HG03571 (cell line): ENCODE measurements around the gene SPDYE3.

ENCODE experiments used
- ATAC-seq: cut with Tn5 transposase; IDR thresholded peaks from one replicate; pipeline ENCODE4 v1.9.1; 2021; ENCODE audit not compliant: unreplicated experiment

SPDYE3 gene

DNA sequence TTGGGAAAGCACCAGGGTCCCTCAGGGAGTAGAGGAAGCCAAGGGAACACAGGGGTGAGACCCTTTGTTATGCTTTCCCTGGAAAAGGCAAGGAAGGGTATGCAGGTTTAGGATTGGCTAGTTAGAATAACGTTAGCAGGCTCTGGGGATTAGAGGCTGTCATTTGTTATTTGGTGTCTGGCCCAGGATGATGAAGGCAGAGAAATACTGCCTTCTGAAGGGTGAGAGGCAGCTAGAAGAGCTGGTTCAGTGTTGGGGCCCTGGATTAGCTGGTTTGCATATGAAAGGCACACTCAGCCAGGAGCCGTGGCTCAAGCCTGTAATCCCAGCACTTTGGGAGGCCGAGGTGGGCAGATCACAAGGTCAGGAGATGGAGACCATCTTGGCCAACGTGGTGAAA, 62.8 kb downstream of the SPDYE3 start:
- ATAC-seq = no peak

- no peak for ATAC-seq
Measured at GRCh38 chr7:100370746-100371145, 63.2 kb downstream of the SPDYE3 start.

GRCh38 chr7:100371561-100372171, 64.2 kb downstream of the SPDYE3 start:
- ATAC-seq = no peak
